ENCODE results near the gene HIVEP1. TPM values are rescaled to one million over a fixed set of nuclear protein-coding genes. Genes with fewer than 3 reads are reported as not detected.
A peak's percentile ranks its signal among the peaks of the same experiment; 100 is the strongest.

HIVEP1 gene
- total RNA-seq, 5 donors from 2014 or later (not counting 1 experiment from before 2014, with no cell fraction given) = 20.0 to 73.1 (median 29.5) TPM

- H3K4me3 ChIP-seq (ENCODE audit: control insufficient read depth in 1 of 2, extremely low read depth in 1 of 2, low read length in 1 of 2) = no peak overlapping the region
- H3K36me3 ChIP-seq (ENCODE audit: control insufficient read depth in 2 of 2, extremely low read depth in 1 of 2, insufficient read depth in 1 of 2, low read length in 1 of 2) = no peaks in the 10 kb centered on the region
- DNase-seq = no peak
- CTCF ChIA-PET = no interaction called here
- no peaks in the 10 kb centered on the region for H3K36me3 Mint-ChIP-seq
- H3K27ac Mint-ChIP-seq = no peak overlapping the region
- H3K4me1 ChIP-seq (ENCODE audit: control insufficient read depth in 1 of 2, extremely low read depth in 1 of 2, insufficient read depth in 2 of 2, low read length in 2 of 2) = no peaks in the 10 kb centered on the region
- no peaks in the 10 kb centered on the region for H3K27me3 ChIP-seq (replicated peaks in 1 of 2; ENCODE audit: control insufficient read depth in 2 of 2, extremely low read depth in 1 of 2, insufficient read depth in 2 of 2, low read length in 1 of 2)
- H3K27ac ChIP-seq (ENCODE audit: low read length) = no peak overlapping the region
- no peaks in the 10 kb centered on the region for H3K4me1 Mint-ChIP-seq
- no peaks in the 10 kb centered on the region for H3K9me3 ChIP-seq
- no peaks in the 10 kb centered on the region for H3K9me3 Mint-ChIP-seq
- H3K4me3 Mint-ChIP-seq = no peak overlapping the region
- ATAC-seq (replicated peaks in 1 of 4) = no peak
- H3K27me3 Mint-ChIP-seq = no peaks in the 10 kb centered on the region
- POLR2A ChIA-PET = interaction anchor here (0.6 kb wide), 3 partner anchors 11 to 298 kb away, joined by 5 to 8 read pairs (median 7); no protein-coding TSS in a partner anchor
- 100% methylated on average over 2 of the region's 5 CpGs for WGBS (ENCODE audit: insufficient coverage)
These were observed 12.9 kb upstream of the HIVEP1 start for GRCh38 chr6:11999246-11999645.

GRCh38 chr6:12000174-12000573 lies 11.9 kb upstream of the HIVEP1 start:
- Mint-ChIP-seq H3K27me3 (no peaks in the 10 kb centered on the region), H3K4me3 (no peak overlapping the region), H3K36me3 (no peaks in the 10 kb centered on the region), H3K4me1 (no peaks in the 10 kb centered on the region), H3K27ac (no peak overlapping the region), H3K9me3 (no peaks in the 10 kb centered on the region)
- ChIA-PET POLR2A (interaction anchor here (0.6 kb wide), 2 partner anchors 285 to 1370 kb away, joined by 6 read pairs; no protein-coding TSS in a partner anchor), CTCF (no interaction called here)
- Histone ChIP-seq H3K36me3 (ENCODE audit: control insufficient read depth in 2 of 2, extremely low read depth in 1 of 2, insufficient read depth in 1 of 2, low read length in 1 of 2) (no peaks in the 10 kb centered on the region), H3K27ac (ENCODE audit: low read length) (no peak overlapping the region), H3K9me3 (no peaks in the 10 kb centered on the region), H3K4me1 (ENCODE audit: control insufficient read depth in 1 of 2, extremely low read depth in 1 of 2, insufficient read depth in 2 of 2, low read length in 2 of 2) (no peaks in the 10 kb centered on the region), H3K4me3 (ENCODE audit: control insufficient read depth in 1 of 2, extremely low read depth in 1 of 2, low read length in 1 of 2) (no peak overlapping the region), H3K27me3 (replicated peaks in 1 of 2; ENCODE audit: control insufficient read depth in 2 of 2, extremely low read depth in 1 of 2, insufficient read depth in 2 of 2, low read length in 1 of 2) (no peaks in the 10 kb centered on the region)
- DNase-seq (no peak), ATAC-seq (replicated peaks in 1 of 4) (no peak)

GRCh38 chr6:12001004-12001705 lies 11.0 kb upstream of the HIVEP1 start:
- DNase-seq = no peak
- no peaks in the 10 kb centered on the region for H3K27me3 Mint-ChIP-seq
- H3K4me3 Mint-ChIP-seq = no peak overlapping the region
- H3K4me1 Mint-ChIP-seq = no peaks in the 10 kb centered on the region
- Histone ChIP-seq H3K27me3 (replicated peaks in 1 of 2; ENCODE audit: control insufficient read depth in 2 of 2, extremely low read depth in 1 of 2, insufficient read depth in 2 of 2, low read length in 1 of 2) (no peaks in the 10 kb centered on the region), H3K27ac (ENCODE audit: low read length) (no peak overlapping the region), H3K9me3 (no peaks in the 10 kb centered on the region), H3K4me3 (ENCODE audit: control insufficient read depth in 1 of 2, extremely low read depth in 1 of 2, low read length in 1 of 2) (no peak overlapping the region), H3K4me1 (ENCODE audit: control insufficient read depth in 1 of 2, extremely low read depth in 1 of 2, insufficient read depth in 2 of 2, low read length in 2 of 2) (no peaks in the 10 kb centered on the region), H3K36me3 (ENCODE audit: control insufficient read depth in 2 of 2, extremely low read depth in 1 of 2, insufficient read depth in 1 of 2, low read length in 1 of 2) (no peaks in the 10 kb centered on the region)
- ChIA-PET POLR2A (no interaction called here), CTCF (interaction anchor here in 1 of 2 donors (1.1 kb wide), 1 partner anchor 19 kb away, joined by 3 read pairs; no protein-coding TSS in a partner anchor)
- H3K9me3 Mint-ChIP-seq = no peaks in the 10 kb centered on the region
- no peak for ATAC-seq (replicated peaks in 1 of 4)
- no peak overlapping the region for H3K27ac Mint-ChIP-seq
- WGBS (ENCODE audit: insufficient coverage) = 100% methylated on average over 2 of the region's 4 CpGs
- H3K36me3 Mint-ChIP-seq = no peaks in the 10 kb centered on the region

GRCh38 chr6:12001706-12002435 lies 10.2 kb upstream of the HIVEP1 start:
- H3K4me1 ChIP-seq (ENCODE audit: control insufficient read depth in 1 of 2, extremely low read depth in 1 of 2, insufficient read depth in 2 of 2, low read length in 2 of 2) = no peaks in the 10 kb centered on the region
- no peak for DNase-seq
- H3K27me3 ChIP-seq (replicated peaks in 1 of 2; ENCODE audit: control insufficient read depth in 2 of 2, extremely low read depth in 1 of 2, insufficient read depth in 2 of 2, low read length in 1 of 2) = no peaks in the 10 kb centered on the region
- Mint-ChIP-seq H3K9me3 (no peaks in the 10 kb centered on the region), H3K4me3 (no peak overlapping the region), H3K4me1 (no peaks in the 10 kb centered on the region), H3K27me3 (no peaks in the 10 kb centered on the region), H3K36me3 (no peaks in the 10 kb centered on the region), H3K27ac (no peak overlapping the region)
- H3K36me3 ChIP-seq (ENCODE audit: control insufficient read depth in 2 of 2, extremely low read depth in 1 of 2, insufficient read depth in 1 of 2, low read length in 1 of 2) = no peaks in the 10 kb centered on the region
- ChIA-PET POLR2A (no interaction called here), CTCF (interaction anchor here (0.7 to 1.1 kb wide), 2 partner anchors 20 to 188 kb away, joined by 3 read pairs; no protein-coding TSS in a partner anchor)
- H3K4me3 ChIP-seq (ENCODE audit: control insufficient read depth in 1 of 2, extremely low read depth in 1 of 2, low read length in 1 of 2) = no peak overlapping the region
- H3K9me3 ChIP-seq = no peaks in the 10 kb centered on the region
- ATAC-seq (replicated peaks in 1 of 4) = no peak
- WGBS (ENCODE audit: insufficient coverage) = 98% methylated on average over 4 of the region's 6 CpGs
- no peak overlapping the region for H3K27ac ChIP-seq (ENCODE audit: low read length)

GRCh38 chr6:12007473-12007872 lies 4.6 kb upstream of the HIVEP1 start:
- POLR2A ChIA-PET = no interaction called here
- H3K4me3 ChIP-seq (ENCODE audit: control insufficient read depth in 1 of 2, extremely low read depth in 1 of 2, low read length in 1 of 2) = no peak overlapping the region
- H3K4me3 Mint-ChIP-seq = peak overlapping the region in 1 of 3 donors; percentile 100
- CTCF ChIA-PET = no interaction called here
- H3K9me3 Mint-ChIP-seq = no peaks in the 10 kb centered on the region
- no peaks in the 10 kb centered on the region for H3K36me3 ChIP-seq (ENCODE audit: control insufficient read depth in 2 of 2, extremely low read depth in 1 of 2, insufficient read depth in 1 of 2, low read length in 1 of 2)
- ATAC-seq (replicated peaks in 1 of 4) = no peak
- DNase-seq = no peak
- 78% methylated on average over 7 of the region's 9 CpGs for WGBS (ENCODE audit: insufficient coverage)
- H3K9me3 ChIP-seq = no peaks in the 10 kb centered on the region
- H3K4me1 Mint-ChIP-seq = peaks cover 23 to 34% (median 24%) of the 10 kb centered on the region in 3 donors
- peaks cover 11 to 20% of the 10 kb centered on the region in 2 experiments for H3K4me1 ChIP-seq (ENCODE audit: control insufficient read depth in 1 of 2, extremely low read depth in 1 of 2, insufficient read depth in 2 of 2, low read length in 2 of 2)
- H3K27ac Mint-ChIP-seq = peak overlapping the region; percentile 2 to 100
- H3K27me3 ChIP-seq (replicated peaks in 1 of 2; ENCODE audit: control insufficient read depth in 2 of 2, extremely low read depth in 1 of 2, insufficient read depth in 2 of 2, low read length in 1 of 2) = no peaks in the 10 kb centered on the region
- no peak overlapping the region for H3K27ac ChIP-seq (ENCODE audit: low read length)
- H3K36me3 Mint-ChIP-seq = no peaks in the 10 kb centered on the region
- H3K27me3 Mint-ChIP-seq = no peaks in the 10 kb centered on the region

- Histone ChIP-seq H3K9me3 (no peaks in the 10 kb centered on the region), H3K27me3 (replicated peaks in 1 of 2; ENCODE audit: control insufficient read depth in 2 of 2, extremely low read depth in 1 of 2, insufficient read depth in 2 of 2, low read length in 1 of 2) (no peaks in the 10 kb centered on the region), H3K27ac (ENCODE audit: low read length) (peak overlapping the region; percentile 97), H3K36me3 (ENCODE audit: control insufficient read depth in 2 of 2, extremely low read depth in 1 of 2, insufficient read depth in 1 of 2, low read length in 1 of 2) (no peaks in the 10 kb centered on the region), H3K4me3 (ENCODE audit: control insufficient read depth in 1 of 2, extremely low read depth in 1 of 2, low read length in 1 of 2) (peak overlapping the region in 1 of 2 donors; percentile 64), H3K4me1 (ENCODE audit: control insufficient read depth in 1 of 2, extremely low read depth in 1 of 2, insufficient read depth in 2 of 2, low read length in 2 of 2) (peaks cover 12 to 20% of the 10 kb centered on the region in 2 experiments)
- no peak for DNase-seq
- Mint-ChIP-seq H3K27ac (peak overlapping the region; percentile 100), H3K27me3 (no peaks in the 10 kb centered on the region), H3K9me3 (no peaks in the 10 kb centered on the region), H3K4me1 (peaks cover 23 to 35% (median 24%) of the 10 kb centered on the region in 3 donors), H3K4me3 (peak overlapping the region; percentile 99 to 100 (median 100)), H3K36me3 (no peaks in the 10 kb centered on the region)
- POLR2A ChIA-PET = no interaction called here
- no CpG with 5 or more reads among the region's 4 CpGs for WGBS (ENCODE audit: insufficient coverage)
- CTCF ChIA-PET = no interaction called here
- no peak for ATAC-seq (replicated peaks in 1 of 4)
These were observed 4.2 kb upstream of the HIVEP1 start for GRCh38 chr6:12007887-12008286.
